Dermis microvascular lymphatic vessel endothelial cell (primary cell): ENCODE data around the gene NOL8. TPM values are rescaled to one million over a fixed set of nuclear protein-coding genes. Genes with fewer than 3 reads are reported as not detected.

ENCODE experiments used
- DNase-seq, 2 donors: peaks; one replicate each; pipeline versions ENCODE4 v3.0.0 to v3.0.0-alpha.2; 2010; ENCODE audit warnings: low read depth in 2 of 2
- total RNA-seq: library from RNA; depleted of rRNA; stranded (reverse); fragments of >200 nt; gene quantifications from 2 replicates; pipeline ENCODE4 v1.2.1, GENCODE V29; 2014

The NOL8 gene
- total RNA-seq, 1 donor from 2014 or later, result 10.4 TPM

- peak in 1 of 2 donors; percentile 53 for DNase-seq
Observed at GRCh38 chr9:92312887-92313623, 12.1 kb downstream of the NOL8 start.

DNA sequence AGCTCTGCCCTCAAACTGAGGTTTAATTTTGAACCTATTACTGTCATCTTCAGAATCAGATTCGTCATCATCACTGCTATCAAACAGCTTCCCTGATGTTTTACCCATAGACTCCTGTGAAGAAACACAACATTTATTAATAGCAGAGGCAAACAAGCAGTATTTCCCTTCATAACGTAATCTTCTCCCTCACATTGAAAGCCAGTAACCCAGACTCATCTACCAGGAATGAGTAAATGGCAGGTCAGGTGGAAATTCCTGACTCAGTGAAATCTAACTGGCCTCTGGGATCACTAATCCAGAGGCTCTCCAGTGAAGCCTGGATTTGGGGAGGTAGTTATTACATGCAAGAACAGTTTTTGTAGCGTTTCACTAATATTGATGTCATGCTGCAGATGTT lies 14.6 kb downstream of the NOL8 start:
- no peak for DNase-seq

- DNase-seq, result peak in 1 of 2 donors; percentile 37
Observed at GRCh38 chr9:92308893-92309292, 16.3 kb downstream of the NOL8 start.

DNA sequence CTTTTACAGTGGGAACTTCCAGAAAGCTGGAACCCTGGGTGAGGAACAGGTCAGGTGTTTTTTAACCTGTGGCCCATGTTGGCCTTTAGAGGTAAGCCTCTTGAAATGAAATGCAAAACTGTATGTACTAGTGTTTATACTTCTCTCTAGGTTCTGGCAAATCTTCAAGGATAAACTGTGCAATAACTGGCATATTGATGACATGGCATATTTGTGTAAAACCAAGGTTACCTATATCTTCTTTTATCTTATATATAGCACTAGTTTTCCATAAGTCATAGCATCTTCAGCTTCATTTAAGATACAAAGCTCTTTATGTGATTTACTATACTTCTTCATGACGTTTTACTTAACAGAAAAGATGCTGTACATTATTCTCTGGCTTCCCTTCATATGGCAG lies 24.2 kb downstream of the NOL8 start:
- DNase-seq, result no peak

DNA sequence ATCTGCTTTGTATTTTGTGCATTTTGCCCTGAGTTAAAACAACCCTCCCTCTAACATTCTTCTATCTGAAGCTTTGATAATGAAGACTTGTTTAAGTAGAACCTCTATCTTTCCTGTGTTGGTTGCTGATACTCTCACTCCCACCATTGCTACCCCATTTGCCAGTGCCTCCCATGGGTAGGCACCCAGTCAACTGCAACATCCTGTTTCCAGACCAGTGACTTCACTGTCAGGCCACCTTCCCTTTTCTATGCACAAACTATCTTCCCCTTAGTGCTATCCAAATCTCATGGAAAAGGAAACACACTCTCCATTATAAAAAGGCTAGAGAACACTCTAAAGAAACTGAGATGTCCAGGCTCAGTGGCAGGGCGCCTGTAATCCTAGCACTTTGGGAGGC lies 26.0 kb downstream of the NOL8 start:
- no peak for DNase-seq

- DNase-seq, result no peak
Observed at GRCh38 chr9:92298036-92298435, 27.1 kb downstream of the NOL8 start.

GRCh38 chr9:92297611-92298010 lies 27.5 kb downstream of the NOL8 start:
- DNase-seq, result no peak

- DNase-seq, result peak in 1 of 2 donors; percentile 17
Observed at GRCh38 chr9:92295827-92296258, 29.3 kb downstream of the NOL8 start.

GRCh38 chr9:92295240-92295790 lies 29.8 kb downstream of the NOL8 start:
- no peak for DNase-seq

DNA sequence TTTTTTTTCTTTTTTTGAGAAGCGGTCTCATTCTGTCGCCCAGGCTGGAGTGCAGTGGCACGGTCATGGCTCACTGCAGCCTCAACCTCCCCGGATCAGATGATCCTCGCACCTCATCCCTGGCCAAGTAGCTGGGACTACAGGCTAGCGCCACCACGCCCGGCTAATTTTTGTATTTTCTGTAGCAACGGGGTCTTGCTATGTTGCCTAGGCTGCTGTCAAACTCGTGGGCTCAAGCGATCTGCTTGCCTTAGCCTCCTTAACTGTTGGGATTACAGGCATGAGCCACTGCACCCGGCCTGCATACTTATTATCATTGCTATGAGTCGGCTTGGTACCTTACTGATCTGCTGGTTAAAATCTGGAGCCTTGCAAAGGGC lies 30.9 kb downstream of the NOL8 start:
- peak in 1 of 2 donors; percentile 29 for DNase-seq

- DNase-seq, result peak; percentile 94 to 99
Observed at GRCh38 chr9:92293452-92294296, 31.5 kb downstream of the NOL8 start, which contains the start of gene IARS1. Gene IARS1, minus strand, starts transcription at chr9:92293697. Its CDS starts 4,278 bp downstream, at chr9:92289419.

- no peak for DNase-seq
Observed at GRCh38 chr9:92293075-92293354, 32.1 kb downstream of the NOL8 start.

GRCh38 chr9:92292338-92293074 lies 32.6 kb downstream of the NOL8 start:
- peak in 1 of 2 donors; percentile 45 for DNase-seq

- DNase-seq, result no peak
Observed at GRCh38 chr9:92291577-92291976, 33.6 kb downstream of the NOL8 start.

GRCh38 chr9:92290785-92291429 lies 34.2 kb downstream of the NOL8 start:
- DNase-seq, result no peak

GRCh38 chr9:92289708-92290390 lies 35.3 kb downstream of the NOL8 start:
- DNase-seq, result no peak

GRCh38 chr9:92279302-92279701 lies 45.8 kb downstream of the NOL8 start:
- no peak for DNase-seq

DNA sequence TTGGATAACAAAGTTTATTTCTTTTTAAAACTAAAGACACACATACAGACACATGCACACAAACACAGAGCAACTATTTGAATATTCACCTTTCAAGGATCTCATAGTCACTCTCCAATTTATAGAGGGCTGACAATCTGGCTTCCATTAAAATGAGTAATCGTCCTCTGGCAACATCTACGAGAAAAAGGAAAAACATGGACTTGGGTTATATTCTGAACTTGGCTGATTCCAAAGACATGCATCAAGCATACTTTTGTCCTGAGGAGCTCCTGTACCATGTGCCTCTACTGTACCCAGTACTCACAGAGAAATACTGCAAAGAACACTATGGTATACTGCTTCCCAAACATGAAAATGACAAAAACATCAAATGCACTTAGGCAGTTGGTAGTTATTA lies 47.0 kb downstream of the NOL8 start:
- DNase-seq, result no peak

DNA sequence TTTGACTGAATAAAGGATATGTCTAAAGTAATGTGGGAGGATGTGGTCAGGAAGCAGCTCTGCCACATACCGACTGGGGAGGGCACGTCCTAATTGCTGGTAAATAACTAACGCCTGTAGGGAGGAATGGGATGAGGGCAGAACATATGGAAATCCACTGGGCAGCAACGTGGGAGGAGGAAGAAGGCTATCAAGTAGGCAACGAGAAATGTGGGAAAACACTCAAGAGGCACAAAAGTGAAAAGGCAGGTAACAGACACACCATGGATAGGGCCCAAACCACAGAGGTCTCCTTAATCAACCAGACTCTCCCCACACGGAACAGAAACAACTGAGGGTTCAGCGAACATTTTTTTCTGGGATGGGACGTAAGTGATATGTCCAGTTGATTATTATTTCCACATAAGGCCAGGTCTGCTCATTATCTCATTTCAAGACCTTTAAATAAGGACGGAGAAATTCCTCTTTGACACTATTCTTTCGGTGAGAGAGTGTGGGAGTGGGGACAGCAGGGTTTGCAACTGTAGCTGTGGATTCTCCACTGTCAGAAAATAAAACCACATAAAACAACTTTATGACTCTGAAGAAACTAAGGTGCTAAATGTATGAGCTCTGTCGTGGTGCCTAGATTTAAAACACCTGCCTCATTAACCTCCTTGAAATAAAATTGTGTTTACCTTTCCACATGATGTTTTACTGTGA lies 48.7 kb downstream of the NOL8 start:
- no peak for DNase-seq

DNA sequence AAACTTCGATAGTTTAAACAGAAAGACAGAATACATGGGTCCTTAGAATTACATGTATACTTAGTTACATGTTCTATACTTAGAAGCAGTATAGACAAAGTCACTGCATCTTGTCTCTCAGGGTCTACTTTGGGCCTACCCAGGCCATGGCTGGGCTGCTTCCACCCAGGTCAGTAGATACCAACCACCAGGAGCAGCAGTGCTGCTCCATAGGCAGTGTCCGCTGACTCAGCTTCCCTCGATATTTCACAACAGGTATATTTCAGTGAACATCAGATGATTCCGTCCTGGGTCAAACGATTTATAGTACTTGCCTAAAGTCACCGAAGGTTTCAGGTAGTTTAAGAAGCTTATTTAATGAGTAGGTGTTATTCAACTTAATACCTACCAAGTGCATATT lies 49.6 kb downstream of the NOL8 start:
- no peak for DNase-seq
